ENCODE results near the gene LYRM9. TPM values are rescaled to one million over a fixed set of nuclear protein-coding genes. Genes with fewer than 3 reads are reported as not detected.
"Not testable (repeated sequence)": the region's sequence is repeated elsewhere in the genome, so short reads cannot be mapped to it uniquely, and the experiment has no call there.

Gene LYRM9
- total RNA-seq, 2 donors from 2014 or later: 11.7 to 14.5 TPM

DNA sequence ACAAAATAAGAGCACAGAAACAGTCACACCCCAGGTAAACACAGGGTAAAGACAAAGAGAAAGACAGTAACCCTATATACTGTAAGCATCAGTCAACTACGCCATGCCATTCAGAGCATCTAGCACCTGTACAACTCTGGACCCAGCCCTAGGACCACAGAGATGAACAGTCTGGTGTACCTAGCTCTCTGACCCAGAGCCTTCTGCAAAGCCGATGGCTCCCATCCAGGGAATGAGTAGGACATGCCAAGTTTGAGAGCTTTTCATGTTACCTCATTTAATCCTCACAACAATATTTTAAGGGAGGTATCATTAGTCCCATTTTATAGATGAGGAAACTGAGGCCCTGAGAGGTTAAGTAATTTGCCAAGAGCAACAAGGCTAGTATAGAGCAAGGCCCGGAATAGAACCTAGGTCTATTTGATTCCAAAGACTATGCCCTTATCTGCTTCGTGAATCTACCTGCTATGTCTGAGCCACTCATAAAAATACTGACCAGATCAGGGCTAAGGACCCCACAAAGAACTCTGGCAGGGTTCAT, 3.4 kb downstream of the LYRM9 start:
- no peaks in the 10 kb centered on the region for H3K36me3 ChIP-seq (replicated peaks in 1 of 2; ENCODE audit: insufficient read depth in 1 of 2, low read depth in 2 of 2)
- peaks cover 52% of the 10 kb centered on the region for H3K4me1 ChIP-seq
- TF ChIP-seq, protein P1, sequence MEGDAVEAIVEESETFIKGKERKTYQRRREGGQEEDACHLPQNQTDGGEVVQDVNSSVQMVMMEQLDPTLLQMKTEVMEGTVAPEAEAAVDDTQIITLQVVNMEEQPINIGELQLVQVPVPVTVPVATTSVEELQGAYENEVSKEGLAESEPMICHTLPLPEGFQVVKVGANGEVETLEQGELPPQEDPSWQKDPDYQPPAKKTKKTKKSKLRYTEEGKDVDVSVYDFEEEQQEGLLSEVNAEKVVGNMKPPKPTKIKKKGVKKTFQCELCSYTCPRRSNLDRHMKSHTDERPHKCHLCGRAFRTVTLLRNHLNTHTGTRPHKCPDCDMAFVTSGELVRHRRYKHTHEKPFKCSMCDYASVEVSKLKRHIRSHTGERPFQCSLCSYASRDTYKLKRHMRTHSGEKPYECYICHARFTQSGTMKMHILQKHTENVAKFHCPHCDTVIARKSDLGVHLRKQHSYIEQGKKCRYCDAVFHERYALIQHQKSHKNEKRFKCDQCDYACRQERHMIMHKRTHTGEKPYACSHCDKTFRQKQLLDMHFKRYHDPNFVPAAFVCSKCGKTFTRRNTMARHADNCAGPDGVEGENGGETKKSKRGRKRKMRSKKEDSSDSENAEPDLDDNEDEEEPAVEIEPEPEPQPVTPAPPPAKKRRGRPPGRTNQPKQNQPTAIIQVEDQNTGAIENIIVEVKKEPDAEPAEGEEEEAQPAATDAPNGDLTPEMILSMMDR (IDR thresholded peaks at IDR 0.05): no peak
- TF ChIP-seq POLR2A (IDR thresholded peaks at IDR 0.05): no peak
- H3K27ac ChIP-seq: peak overlapping the region; percentile 50 to 85 (median 76)
- intact Hi-C loops (cut with DNase I): no loop called here
- no peak overlapping the region for H3K4me3 ChIP-seq
- H3K27me3 ChIP-seq: no peaks in the 10 kb centered on the region
- H3K9me3 ChIP-seq: no peaks in the 10 kb centered on the region
- no peak for DNase-seq
- ATAC-seq: no peak
- WGBS, 2 donors: 81 to 91% methylated on average over 4 of the region's 4 CpGs

- H3K4me1 ChIP-seq: peaks cover 52% of the 10 kb centered on the region
- intact Hi-C loops (cut with DNase I): no loop called here
- H3K27me3 ChIP-seq: no peaks in the 10 kb centered on the region
- no peak overlapping the region for H3K4me3 ChIP-seq
- DNase-seq: peak; percentile 67 to 85 (median 79)
- no peaks in the 10 kb centered on the region for H3K36me3 ChIP-seq (replicated peaks in 1 of 2; ENCODE audit: insufficient read depth in 1 of 2, low read depth in 2 of 2)
- ATAC-seq: peak; percentile 69
- peak overlapping the region; percentile 25 to 85 (median 76) for H3K27ac ChIP-seq
- H3K9me3 ChIP-seq: no peaks in the 10 kb centered on the region
- 9 to 18% methylated on average over 7 of the region's 7 CpGs for WGBS, 2 donors
- peak in 1 of 3 donors; percentile 35 for TF ChIP-seq POLR2A (IDR thresholded peaks at IDR 0.05)
- TF ChIP-seq, protein P1 (IDR thresholded peaks at IDR 0.05): peak in 1 of 7 experiments; percentile 17
Observed at GRCh38 chr17:27888945-27889344, 4.2 kb downstream of the LYRM9 start.

DNA sequence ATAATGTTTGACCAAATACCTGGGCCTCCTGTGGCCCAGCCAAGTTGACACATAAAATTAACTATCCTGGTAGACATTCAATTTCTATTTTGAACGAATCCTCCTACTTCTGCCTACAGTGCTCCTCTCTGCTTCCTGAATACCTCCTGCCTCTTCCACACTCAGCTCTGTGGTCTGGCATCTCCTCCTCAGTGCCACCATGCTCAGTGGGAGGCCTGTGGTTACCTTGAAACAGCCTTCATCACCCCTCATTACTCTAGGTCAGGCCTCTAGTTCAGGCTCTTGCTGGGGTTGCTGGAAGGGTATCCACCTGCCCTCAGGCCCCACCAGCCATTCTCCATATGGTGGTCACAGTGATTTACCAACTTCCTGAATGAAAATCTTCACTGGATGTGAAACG, 5.1 kb downstream of the LYRM9 start:
- WGBS, 2 donors: 60 to 78% methylated on average over 2 of the region's 2 CpGs
- TF ChIP-seq POLR2A (IDR thresholded peaks at IDR 0.05): no peak
- TF ChIP-seq, protein P1 (IDR thresholded peaks at IDR 0.05): no peak
- DNase-seq: no peak
- Histone ChIP-seq H3K9me3 (no peaks in the 10 kb centered on the region), H3K36me3 (replicated peaks in 1 of 2; ENCODE audit: insufficient read depth in 1 of 2, low read depth in 2 of 2) (no peaks in the 10 kb centered on the region), H3K27ac (peak overlapping the region; percentile 25 to 85 (median 76)), H3K4me1 (peaks cover 47% of the 10 kb centered on the region), H3K27me3 (no peaks in the 10 kb centered on the region), H3K4me3 (no peak overlapping the region)
- intact Hi-C loops (cut with DNase I): no loop called here
- no peak for ATAC-seq

DNA sequence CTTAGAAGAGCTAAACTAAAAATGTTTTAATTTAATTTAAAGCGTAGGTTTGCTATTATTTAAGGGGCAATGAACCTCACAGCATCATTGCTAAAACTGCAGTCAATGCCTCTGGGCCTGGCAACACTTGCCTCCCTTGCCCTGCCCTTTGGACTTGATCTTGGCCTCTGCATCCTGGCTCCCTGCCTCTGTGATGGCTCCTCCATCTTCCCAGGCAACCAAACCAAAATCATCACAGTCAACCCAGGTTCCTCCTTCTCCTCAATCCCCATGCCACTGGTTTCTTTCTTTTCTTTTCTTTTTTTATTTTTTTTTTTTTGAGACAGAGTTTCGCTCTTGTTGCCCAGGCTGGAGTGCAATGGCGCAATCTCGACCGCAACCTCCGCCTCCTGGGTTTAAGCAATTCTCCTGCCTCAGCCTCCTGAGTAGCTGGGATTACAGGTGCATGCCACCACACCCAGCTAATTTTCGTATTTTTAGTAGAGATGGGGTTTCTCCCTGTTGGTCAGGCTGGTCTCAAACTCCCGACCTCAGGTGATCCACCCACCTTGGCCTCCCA, 6.7 kb downstream of the LYRM9 start:
- H3K4me3 ChIP-seq; H3K36me3 ChIP-seq (replicated peaks in 1 of 2; ENCODE audit: insufficient read depth in 1 of 2, low read depth in 2 of 2); H3K9me3 ChIP-seq; H3K27me3 ChIP-seq; DNase-seq; H3K27ac ChIP-seq; intact Hi-C loops (cut with DNase I); ATAC-seq: not testable (repeated sequence)
- 90 to 98% methylated on average over 8 of the region's 8 CpGs for WGBS, 2 donors
- peaks cover 36% of the 10 kb centered on the region for H3K4me1 ChIP-seq

- DNase-seq (no peak), ATAC-seq (no peak)
- H3K27me3 ChIP-seq: no peaks in the 10 kb centered on the region
- H3K36me3 ChIP-seq (replicated peaks in 1 of 2; ENCODE audit: insufficient read depth in 1 of 2, low read depth in 2 of 2): no peaks in the 10 kb centered on the region
- H3K27ac ChIP-seq: no peak overlapping the region
- H3K4me1 ChIP-seq: peaks cover 1% of the 10 kb centered on the region
- intact Hi-C loops (cut with DNase I): no loop called here
- no peak for TF ChIP-seq POLR2A (IDR thresholded peaks at IDR 0.05)
- TF ChIP-seq, protein P1 (IDR thresholded peaks at IDR 0.05): no peak
- WGBS, 2 donors: 74 to 75% methylated on average over 10 to 11 of the region's 11 CpGs
- H3K4me3 ChIP-seq: no peak overlapping the region
- no peaks in the 10 kb centered on the region for H3K9me3 ChIP-seq
Observed at GRCh38 chr17:27882162-27882840, 10.9 kb downstream of the LYRM9 start.
